Measurements from ENCODE around the gene HOXB4.

HOXB4 gene

DNA sequence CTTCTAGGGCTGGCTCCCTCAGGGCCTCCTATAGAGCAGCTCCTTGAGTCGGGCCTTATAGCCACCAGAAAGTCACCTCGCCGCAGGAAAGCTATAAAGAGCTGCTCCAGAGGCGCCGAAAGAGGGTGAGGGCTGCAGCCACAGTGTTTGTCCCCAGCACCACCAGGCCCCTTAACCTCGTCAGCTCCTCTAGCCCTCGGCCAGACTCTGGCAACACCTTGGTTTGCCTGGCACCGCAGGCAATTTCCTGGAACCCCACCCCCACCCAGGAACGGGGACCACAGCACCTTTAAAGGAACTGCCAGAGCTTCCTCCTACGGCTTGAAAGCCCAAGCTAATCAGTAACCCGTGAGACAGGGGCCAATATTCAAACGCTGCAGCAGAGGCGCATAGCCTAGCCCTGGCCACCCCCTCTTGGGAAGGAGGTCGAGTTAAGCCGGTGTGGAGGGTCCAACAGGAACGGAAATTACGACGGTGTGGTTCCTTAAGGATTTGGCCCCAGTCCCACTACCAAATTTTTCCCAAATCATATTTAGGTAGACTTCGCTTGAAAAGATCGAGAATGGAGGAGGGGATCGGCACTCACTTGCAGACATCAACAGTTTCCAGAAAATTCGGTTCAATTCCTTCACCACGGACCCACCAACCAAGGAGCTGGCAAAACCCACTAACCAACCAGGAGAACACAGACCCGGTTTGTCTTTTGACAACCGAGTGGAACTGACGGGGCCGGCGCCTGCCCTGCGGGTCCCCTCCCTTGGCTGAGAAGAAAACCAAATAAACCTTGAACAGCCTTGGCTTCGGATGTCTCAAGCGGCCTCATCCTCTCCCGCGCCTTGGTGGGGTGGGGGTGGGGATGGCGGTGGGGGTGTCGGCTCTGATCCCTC lies 23.6 kb upstream of the HOXB4 start:
- no peak for DNase-seq (ENCODE audit: low read depth in 3 of 3)

GRCh38 chr17:48601207-48601538 lies 23.0 kb upstream of the HOXB4 start:
- DNase-seq (ENCODE audit: low read depth in 3 of 3) = no peak

DNA sequence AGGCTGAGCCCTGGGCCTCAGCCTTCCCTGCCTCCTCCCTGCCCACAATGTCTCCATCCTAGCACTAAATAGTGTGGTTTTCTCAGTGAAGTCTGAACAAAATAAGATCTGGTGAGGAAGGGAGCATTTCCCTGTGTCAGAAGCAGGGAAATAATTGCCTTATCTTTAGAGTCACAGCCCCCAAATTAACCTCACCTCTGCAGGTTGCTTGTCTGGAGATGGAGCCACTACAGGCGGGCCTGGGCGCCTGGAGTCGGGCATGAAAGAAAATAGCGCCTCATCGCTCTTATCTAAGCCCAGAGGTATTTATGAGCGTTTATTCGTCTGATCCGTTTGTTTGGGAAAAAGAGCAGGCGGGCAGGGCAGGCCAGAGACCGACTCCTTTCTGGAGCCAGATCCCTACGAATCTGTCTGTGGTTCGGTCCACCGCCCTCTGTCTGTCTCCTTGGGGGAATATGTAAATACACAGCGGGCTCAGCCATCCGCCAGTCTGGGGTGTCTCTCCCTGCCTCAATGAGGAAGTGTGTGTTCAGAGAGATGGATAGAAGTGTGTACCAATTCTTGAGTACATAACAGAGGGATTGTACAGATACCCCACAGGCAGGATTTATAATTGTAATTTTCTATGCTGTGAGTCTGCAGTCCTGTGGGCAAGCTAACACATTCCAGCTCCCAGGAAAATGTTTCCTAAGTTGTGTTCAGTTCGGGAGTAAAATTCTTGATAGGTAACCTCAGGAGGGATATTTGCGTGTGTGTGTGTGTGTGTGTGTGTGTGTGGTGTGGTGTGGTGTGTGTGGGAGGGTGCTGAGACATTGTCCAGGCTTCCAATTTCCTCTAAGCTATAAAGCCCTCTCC lies 22.3 kb upstream of the HOXB4 start:
- DNase-seq (ENCODE audit: low read depth in 3 of 3) = no peak

- DNase-seq (ENCODE audit: low read depth in 3 of 3) = no peak
Observed at GRCh38 chr17:48599354-48599753, 21.2 kb upstream of the HOXB4 start.

- DNase-seq (ENCODE audit: low read depth in 3 of 3) = no peak
Observed at GRCh38 chr17:48598736-48599135, 20.6 kb upstream of the HOXB4 start.

DNA sequence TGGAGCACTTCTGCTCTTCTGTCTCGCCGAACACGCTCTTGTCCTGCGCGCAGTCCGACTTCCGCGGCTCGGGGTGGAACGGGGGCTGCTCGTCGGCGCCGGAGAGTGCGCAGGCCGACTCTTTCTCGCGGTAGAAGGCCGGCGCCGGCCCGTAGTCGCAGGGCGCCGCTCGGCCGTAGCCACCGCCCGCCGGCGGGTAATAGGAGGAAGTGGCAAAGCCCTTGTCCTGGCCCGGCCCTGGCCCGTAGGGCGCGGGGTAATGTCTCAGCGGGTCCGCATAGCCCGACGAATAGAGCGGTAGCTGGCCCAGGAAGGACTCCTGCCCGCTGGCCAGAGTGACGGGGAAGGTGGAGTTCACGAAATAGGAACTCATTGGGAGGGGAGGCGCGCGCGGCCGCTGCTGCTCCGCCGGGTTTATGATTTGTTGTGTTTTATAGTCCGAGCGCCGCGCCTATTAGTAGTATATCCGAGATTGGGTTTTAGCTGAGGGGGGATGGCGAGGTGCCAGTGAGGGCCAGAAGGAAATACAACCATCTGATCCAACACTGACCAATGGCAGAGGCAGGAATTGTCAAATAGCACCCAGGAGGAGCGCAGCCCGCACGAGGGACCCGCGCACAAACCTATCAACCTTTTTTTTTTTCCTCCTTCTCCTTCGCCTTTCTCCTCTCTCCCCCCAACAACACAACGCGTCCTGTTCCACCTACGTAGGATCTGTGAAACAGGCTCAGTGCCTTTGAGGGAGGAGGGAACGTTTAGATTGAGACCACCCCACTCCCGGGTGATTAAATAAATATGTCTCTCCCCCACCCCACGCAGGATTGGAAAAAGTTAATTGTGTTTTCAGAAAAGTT lies 19.9 kb upstream of the HOXB4 start:
- DNase-seq (ENCODE audit: low read depth in 3 of 3) = no peak

- no peak for DNase-seq (ENCODE audit: low read depth in 3 of 3)
Observed at GRCh38 chr17:48597528-48597777, 19.3 kb upstream of the HOXB4 start.

DNA sequence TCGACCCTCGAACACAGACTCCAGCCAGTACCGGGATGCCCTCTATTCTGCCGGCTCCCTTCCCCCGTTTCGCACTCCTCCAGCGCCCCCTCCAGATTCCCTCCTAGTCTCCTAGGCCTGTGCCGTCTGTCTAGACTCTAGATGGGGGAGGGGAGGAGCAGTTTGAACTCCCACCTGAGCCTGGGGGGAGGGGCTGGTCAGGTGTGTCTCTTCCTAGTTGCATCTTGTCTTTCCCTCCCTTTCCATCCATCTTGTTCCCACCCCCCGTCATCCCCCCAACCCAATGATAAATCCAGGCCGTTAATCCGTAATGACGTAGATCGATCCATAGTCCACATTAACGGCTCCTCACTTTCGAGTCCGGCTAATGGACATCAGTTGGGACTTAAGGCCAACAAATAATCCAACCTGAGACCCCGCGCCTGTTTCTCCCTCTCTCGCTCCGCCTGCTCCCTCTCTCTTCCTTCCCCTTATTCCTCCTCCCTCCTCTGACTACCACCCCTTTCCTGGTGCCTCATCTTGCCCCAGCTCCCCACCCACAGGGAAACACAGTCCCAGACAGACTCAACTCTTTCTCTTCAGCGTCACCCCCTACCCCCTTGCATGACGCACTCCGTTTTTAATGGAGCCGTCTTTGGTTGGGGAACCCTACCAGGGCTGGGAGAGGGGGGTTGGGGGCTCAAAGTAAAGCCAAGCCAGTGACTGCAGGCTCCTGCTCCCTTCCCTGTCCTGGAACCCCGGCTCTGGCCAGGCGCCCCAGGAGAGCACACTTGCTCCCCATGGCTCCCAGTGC lies 18.8 kb upstream of the HOXB4 start:
- DNase-seq (ENCODE audit: low read depth in 3 of 3) = no peak

- no peak for DNase-seq (ENCODE audit: low read depth in 3 of 3)
Observed at GRCh38 chr17:48596000-48596734, 18.0 kb upstream of the HOXB4 start.

- DNase-seq (ENCODE audit: low read depth in 3 of 3) = no peak
Observed at GRCh38 chr17:48595278-48595999, 17.3 kb upstream of the HOXB4 start.

DNA sequence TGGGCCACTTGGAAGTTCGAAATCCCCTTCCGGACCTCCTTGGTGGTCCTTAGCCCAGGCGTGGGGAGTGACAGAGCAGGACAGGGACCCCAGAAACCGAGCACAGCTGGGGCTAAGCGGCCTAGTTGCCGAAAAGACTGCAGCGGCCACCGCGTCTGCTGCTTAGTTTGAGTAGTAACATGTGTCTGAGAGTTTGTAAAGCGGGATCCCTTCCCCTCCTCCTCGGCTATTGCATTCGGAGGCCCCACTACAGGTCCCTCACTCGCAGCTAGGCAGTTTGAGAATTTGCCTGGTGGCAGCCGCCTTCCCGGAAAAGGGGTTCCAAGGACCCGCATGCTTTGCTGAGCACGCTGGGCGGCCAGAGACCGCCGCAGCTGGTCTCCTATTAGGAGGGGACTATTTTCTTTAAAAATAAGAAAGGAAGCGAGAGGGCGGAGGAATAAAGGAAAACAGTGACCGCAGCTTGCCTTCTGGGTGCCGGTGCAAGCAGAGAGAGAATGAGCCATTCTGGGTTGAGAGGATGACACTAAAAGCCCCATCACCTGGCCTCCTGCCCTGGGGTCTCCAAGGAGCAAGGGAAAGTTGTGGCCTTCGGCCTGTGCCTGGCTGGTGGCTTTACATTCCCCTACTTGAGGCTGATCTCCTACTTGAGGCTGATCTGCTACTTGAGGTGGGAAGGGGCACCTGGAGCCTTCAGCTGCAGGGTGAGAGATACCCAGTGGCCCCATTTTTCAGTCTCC lies 16.6 kb upstream of the HOXB4 start:
- DNase-seq (ENCODE audit: low read depth in 3 of 3) = no peak

DNA sequence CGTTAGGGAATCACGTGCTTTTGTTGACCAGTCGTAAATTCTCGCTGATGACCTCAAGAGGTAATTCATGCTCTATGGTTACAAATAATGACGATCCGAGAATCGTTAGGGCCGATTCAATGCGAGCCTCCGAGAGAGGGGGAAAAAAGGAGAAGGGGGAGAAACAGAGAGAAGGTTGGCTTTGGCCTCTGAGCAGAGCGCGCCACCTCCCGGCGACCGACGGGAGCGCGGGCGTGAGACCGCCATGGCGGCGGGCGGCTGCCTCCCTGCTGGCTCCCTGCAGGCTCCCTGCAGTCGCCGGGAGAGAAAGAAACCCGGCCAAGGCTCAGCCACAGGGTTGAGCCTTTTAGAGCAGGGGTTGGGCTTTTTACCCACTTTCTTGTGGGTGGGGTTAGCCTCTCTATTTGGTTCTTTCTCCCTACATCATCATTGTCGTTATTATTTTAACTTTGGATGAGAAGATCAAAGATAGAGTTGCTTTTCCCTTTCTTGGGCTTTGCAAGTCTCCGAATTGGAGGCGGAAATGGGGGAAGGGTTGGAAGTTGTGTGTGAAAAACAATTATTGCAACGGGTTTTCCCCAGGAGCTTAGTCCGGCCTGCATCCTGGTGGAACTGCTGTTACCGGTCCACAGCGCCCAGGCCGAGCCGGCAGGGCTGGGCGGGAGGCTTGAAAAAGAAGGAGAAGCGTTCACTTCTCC lies 15.8 kb upstream of the HOXB4 start:
- DNase-seq (ENCODE audit: low read depth in 3 of 3) = peak; percentile 61 to 76 (median 65)

DNA sequence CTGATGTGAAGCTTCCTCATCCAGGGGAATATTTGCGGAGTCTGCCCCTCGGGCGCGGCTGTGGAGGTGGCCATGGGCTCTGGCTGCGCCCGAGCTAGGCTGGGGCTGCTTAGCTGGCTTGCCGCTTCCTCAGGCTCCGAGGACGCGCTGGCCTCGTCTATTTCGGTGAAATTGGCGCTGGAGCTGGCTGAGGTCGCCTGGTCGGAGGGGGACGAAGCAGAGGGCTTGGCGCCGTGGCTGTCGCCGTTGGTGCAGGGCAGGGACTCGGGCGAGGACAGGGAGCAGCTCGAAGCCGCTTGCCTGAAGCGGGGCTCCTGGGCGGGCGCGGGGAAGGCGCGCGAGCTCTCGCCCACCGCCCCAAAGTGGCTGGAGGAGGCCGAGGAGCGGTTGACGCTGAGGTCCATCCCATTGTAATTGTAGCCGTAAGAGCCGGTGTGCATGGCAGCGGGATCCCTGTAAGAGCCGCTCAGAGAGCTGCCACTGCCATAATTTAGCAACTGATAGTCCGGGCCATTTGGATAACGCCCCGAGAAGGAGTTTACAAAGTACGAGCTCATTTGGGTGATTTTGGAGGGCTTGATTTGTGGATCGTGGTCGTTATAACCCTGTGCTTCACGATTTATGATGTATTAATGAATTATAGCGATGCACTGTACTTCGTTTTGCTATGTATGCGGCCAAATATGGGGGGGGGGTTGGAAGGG lies 15.1 kb upstream of the HOXB4 start, which contains the start of gene HOXB5:
Gene HOXB5, minus strand, starts transcription at position 654 of the 704 bp plus-strand sequence. Its CDS starts 97 bp downstream, at position 557.
- DNase-seq (ENCODE audit: low read depth in 3 of 3) = no peak

DNA sequence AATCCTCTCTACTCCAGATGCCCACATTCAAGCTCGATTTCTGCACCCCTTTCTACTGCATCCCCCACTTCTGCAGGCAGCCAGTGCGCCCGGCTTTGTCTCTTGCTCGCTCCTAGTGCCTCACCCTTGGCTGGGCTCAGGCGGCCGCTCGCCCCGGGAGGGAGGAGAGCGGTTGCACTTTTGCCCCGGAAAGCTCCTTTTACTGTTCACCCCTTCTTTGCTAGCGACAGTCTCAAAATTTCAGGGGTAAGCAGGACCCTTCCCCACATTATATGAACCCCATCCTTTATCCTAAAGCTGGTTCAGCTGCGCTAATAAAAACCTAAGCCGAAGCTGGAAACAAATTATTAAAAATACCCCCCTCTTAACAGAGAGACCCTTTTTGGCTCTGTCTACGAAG lies 14.4 kb upstream of the HOXB4 start:
- no peak for DNase-seq (ENCODE audit: low read depth in 3 of 3)

- no peak for DNase-seq (ENCODE audit: low read depth in 3 of 3)
Observed at GRCh38 chr17:48592057-48592514, 13.9 kb upstream of the HOXB4 start.

DNA sequence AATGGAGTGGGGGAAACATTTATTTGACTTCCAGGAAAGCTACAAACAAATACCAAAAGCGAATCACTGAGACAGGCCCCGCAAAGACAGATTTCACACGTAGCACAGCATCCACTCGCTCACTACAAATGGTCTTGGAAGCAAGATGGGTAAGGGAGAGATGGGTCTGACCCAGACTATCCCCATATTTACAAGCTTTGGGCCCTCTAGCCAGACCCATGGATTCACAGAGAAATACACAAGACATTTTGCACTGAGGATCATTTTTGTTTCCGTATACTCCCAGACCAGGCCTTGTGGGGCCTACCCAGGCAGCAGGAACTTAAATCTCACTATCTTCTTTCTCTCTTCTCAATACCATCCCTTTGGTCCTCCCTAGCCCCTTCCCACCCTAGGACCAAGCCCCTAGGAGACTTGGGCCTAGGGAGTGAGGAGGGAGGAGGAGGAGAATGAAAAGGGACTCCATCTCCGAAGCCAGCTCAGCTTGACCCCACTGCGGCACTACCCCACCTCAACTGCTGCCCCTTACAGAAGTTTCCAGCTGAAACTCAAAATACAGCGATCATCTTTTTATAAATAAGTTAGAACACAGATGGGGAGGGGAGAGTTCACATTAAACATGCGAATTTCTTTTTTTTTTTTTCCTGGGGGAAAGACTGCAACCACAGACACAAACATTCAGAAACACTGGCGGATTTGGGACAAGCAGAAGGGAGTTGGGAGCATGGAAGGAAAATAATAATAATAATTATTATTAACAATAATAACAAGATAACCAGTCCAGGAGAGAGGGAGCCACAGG lies 13.3 kb upstream of the HOXB4 start:
- DNase-seq (ENCODE audit: low read depth in 3 of 3) = no peak

DNA sequence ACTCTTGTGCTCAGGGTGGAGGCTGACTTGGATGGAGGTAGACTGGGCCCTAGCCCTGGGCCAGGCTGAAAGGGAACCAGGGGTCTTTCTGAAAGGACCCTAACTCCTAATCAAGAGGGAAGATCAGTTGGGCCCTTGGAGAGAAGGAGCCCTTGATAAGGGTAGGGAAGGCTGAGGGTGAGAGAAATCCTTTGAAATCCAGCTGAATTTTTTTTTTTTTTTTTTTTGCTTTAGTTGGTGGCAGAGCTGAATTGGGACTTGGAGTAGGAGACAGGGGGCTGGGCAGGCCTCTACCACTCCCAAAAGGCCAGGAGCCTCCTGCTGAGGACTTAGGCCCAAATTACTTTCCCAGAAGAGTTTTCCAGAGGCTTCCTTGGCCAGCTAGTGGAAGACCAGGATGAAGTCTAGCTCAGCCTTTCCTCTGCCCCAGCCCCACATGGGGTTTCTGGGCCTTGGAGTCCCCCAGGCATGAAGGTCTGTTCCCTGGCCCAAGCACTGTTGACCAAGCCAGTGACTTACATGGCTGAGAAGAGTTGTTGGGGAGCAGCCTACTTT lies 12.5 kb upstream of the HOXB4 start:
- no peak for DNase-seq (ENCODE audit: low read depth in 3 of 3)
